Adrenal gland (tissue), 5 donors: Measurements from ENCODE around the gene CCS.

Experiments used
- CTCF ChIP-seq, 6 experiments: fragments of 450-650 bp in 4 of 6; fragments of 200-600 bp in 2 of 6; sonication (generic) in 1 of 6; IDR thresholded peaks; 1 replicate in 5 of 6; 2 replicates in 1 of 6; pipeline versions ENCODE4 v1.5.1 to v1.8.0; 2016 to 2021; ENCODE audit warnings: antibody characterized with exemption in 6 of 6, mild to moderate bottlenecking in 2 of 6, moderate library complexity in 1 of 6
- POLR2A ChIP-seq, 2 donors: fragments of 450-650 bp; IDR thresholded peaks; one replicate each; pipeline ENCODE4 v1.6.1; 2017; ENCODE audit warnings: antibody characterized with exemption in 2 of 2, mild to moderate bottlenecking in 2 of 2, moderate library complexity in 1 of 2
- donor health status: DM: no; HTN: no; CAD: no.

- TF ChIP-seq CTCF (IDR thresholded peaks at IDR 0.05) (no peak), POLR2A (IDR thresholded peaks at IDR 0.05) (no peak)
These were observed 44.7 kb downstream of the CCS start for GRCh38 chr11:66637557-66638176.
